Choroid plexus epithelial cell (primary cell): ENCODE measurements around the gene RCC1.

Source experiments
- DNase-seq: peaks from one replicate; pipeline ENCODE4 v3.0.0-alpha.2; 2010; ENCODE audit warnings: low read depth
- H3K4me3 ChIP-seq: 2 replicates; pipeline ENCODE4 v1.5.1; 2011; ENCODE audit warnings: low read depth, mild to moderate bottlenecking, control low read depth, low read length, moderate library complexity
- TF ChIP-seq, protein P1 (sequence below): conservative IDR thresholded peaks from 2 replicates; pipeline ENCODE4 v1.5.1; 2011; ENCODE audit warnings: low read depth, mild to moderate bottlenecking, control low read depth, inconsistent platforms, low read length, moderate library complexity

RCC1 gene

DNA sequence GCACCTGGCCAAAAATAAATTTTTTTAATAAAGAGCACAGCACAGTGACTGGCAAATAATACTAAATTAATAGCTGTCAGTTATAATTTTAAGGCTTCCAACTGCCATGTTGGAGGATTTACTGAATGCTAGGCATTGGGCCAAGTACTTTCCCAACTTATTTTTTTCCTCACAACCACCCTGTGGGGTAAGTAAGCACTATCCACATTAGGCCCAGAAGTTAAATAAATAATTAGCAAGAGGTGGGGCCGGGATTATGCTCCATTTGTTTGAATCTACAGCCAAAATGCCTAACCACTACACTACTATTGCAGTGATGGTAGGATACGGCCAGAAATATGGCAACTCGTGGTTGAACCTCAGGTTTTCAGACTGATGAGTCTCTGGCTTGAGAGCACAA lies 42.5 kb downstream of the RCC1 start:
- TF ChIP-seq, protein P1, sequence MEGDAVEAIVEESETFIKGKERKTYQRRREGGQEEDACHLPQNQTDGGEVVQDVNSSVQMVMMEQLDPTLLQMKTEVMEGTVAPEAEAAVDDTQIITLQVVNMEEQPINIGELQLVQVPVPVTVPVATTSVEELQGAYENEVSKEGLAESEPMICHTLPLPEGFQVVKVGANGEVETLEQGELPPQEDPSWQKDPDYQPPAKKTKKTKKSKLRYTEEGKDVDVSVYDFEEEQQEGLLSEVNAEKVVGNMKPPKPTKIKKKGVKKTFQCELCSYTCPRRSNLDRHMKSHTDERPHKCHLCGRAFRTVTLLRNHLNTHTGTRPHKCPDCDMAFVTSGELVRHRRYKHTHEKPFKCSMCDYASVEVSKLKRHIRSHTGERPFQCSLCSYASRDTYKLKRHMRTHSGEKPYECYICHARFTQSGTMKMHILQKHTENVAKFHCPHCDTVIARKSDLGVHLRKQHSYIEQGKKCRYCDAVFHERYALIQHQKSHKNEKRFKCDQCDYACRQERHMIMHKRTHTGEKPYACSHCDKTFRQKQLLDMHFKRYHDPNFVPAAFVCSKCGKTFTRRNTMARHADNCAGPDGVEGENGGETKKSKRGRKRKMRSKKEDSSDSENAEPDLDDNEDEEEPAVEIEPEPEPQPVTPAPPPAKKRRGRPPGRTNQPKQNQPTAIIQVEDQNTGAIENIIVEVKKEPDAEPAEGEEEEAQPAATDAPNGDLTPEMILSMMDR = no peak
- DNase-seq = peak; percentile 9
- no peak overlapping the region for H3K4me3 ChIP-seq

GRCh38 chr1:28551381-28551780 lies 45.5 kb downstream of the RCC1 start:
- TF ChIP-seq, protein P1 = no peak

DNA sequence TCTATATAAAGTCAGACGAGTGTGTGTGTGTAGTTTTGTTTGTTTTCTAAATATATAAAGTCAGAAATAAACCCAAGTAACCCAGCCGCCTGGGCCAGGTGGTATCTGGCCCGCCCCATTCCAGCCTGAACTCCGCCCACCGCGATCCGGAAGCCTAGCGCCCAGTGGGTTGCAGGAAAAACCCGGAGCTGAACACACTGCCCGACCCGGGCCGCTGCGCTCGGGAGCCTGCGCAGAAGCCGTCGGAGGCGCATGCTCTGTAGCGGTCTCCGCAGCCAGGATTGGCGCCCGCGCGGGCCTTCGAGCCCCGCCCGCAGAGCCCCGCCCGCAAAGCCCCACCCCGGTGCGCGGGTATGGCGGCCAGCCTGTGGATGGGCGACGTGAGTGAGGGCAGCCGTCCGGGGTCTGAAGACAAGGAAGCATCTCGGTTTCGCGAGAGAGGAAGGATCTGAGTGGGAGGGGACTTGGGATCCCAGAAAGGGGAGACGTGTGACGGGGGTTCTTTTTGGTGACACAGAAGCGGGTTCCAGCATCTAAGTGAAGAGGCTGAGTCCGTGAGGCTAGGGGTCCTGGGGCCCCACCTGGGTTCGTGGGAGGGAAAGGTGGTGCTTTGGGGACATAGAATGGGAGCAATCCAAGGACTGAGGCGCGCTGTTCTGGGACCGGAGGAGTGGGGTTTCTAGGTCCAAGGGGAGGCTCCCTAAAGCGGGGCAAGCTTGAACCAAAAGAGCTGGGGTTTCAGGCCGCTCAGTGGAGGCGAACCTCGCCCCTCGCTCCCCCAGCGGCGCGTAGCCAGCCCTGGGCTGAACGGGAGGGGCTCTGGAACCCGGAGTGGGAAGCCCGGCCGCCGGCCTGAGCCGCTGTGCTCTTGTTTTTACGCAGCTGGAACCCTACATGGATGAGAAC lies 47.2 kb downstream of the RCC1 start, which contains the start of gene TRNAU1AP:
TRNAU1AP (plus strand) TSS at position 328 of the 906 bp plus-strand sequence; CDS start at position 354, 26 bp downstream.
- DNase-seq = peak; percentile 98
- H3K4me3 ChIP-seq = peak within 1 kb of the TSS; percentile 91
- TF ChIP-seq, protein P1 = no peak

More at GRCh38 chr1:28551381-28551780, 45.5 kb downstream of the RCC1 start:
- no peak overlapping the region for H3K4me3 ChIP-seq
- DNase-seq = no peak

DNA sequence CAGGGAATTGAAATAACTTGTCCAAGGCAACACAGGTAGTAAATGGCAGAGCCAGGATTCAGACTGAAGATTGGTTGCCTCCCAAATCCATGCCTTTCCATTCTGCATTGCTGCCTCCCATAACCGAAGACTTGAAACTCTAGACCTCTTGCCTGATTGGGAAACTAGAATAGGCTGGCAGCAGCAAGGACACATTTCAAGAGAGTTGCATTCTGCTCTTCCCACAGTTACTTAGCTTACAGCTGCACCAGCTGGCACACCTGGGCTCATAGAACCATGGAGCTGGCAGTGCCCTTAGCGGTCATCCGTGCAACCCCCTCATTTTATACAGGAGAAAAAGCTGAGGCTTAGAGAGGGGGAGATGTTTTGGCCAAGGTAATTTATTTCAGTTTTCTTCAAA lies 55.0 kb downstream of the RCC1 start:
- DNase-seq = no peak
- TF ChIP-seq, protein P1 = no peak

GRCh38 chr1:28564310-28564709 lies 58.5 kb downstream of the RCC1 start:
- no peak for DNase-seq
- TF ChIP-seq, protein P1 = no peak
- no peak overlapping the region for H3K4me3 ChIP-seq

More for the DNA sequence above, 55.0 kb downstream of the RCC1 start:
- no peak overlapping the region for H3K4me3 ChIP-seq

DNA sequence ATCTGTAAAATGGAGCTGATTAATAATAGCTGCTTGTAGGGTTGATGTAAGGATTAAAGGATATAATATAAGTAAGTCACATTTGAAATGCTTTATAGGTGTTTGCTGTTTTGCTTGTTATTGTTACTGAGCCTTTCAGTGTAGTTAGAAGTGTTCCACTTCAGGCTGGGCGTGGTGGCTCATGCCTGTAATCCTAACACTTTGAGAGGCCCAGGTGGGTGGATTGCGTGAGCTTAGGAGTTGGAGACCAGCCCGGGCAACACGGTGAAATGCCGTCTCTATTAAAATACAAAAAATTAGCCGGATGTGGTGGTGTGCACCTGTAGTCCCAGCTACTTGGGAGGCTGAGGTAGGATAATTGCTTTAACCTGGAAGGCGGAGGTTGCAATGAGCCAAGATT lies 59.2 kb downstream of the RCC1 start:
- no peak for DNase-seq
- TF ChIP-seq, protein P1 = no peak
- H3K4me3 ChIP-seq = no peak overlapping the region

- no peak for DNase-seq
- TF ChIP-seq, protein P1 = no peak
- H3K4me3 ChIP-seq = no peak overlapping the region
Observed at GRCh38 chr1:28565726-28566125, 59.9 kb downstream of the RCC1 start.
